ENCODE data around the gene SNX3. TPM values are rescaled to one million over a fixed set of nuclear protein-coding genes. Genes with fewer than 3 reads are reported as not detected.

SNX3 gene
- total RNA-seq, 4 donors from 2014 or later = 80.9 to 97.4 (median 96.6) TPM

- H3K27me3 ChIP-seq = no peaks in the 10 kb centered on the region
- no peaks in the 10 kb centered on the region for H3K4me1 ChIP-seq
- no peak for TF ChIP-seq CTCF (IDR thresholded peaks at IDR 0.05)
- TF ChIP-seq POLR2AphosphoS5 (IDR thresholded peaks at IDR 0.05) = no peak
- TF ChIP-seq EP300 (IDR thresholded peaks at IDR 0.05) = no peak
- TF ChIP-seq POLR2A (IDR thresholded peaks at IDR 0.05) = no peak
- H3K4me3 ChIP-seq = no peak overlapping the region
- H3K36me3 ChIP-seq = peaks cover 11% of the 10 kb centered on the region
- DNase-seq (ENCODE audit: low spot score in 2 of 2) = no peak
- H3K9me3 ChIP-seq = no peaks in the 10 kb centered on the region
- WGBS = 74% methylated on average over 14 of the region's 14 CpGs
- no peak overlapping the region for H3K27ac ChIP-seq
Observed at GRCh38 chr6:108203189-108204112, 57.4 kb downstream of the SNX3 start.

- H3K4me1 ChIP-seq = no peaks in the 10 kb centered on the region
- DNase-seq (ENCODE audit: low spot score in 2 of 2) = no peak
- H3K9me3 ChIP-seq = no peaks in the 10 kb centered on the region
- no peaks in the 10 kb centered on the region for H3K27me3 ChIP-seq
- peaks cover 8% of the 10 kb centered on the region for H3K36me3 ChIP-seq
- 52% methylated on average over 7 of the region's 7 CpGs for WGBS
- no peak overlapping the region for H3K27ac ChIP-seq
- TF ChIP-seq EP300 (IDR thresholded peaks at IDR 0.05) (no peak), CTCF (IDR thresholded peaks at IDR 0.05) (no peak), POLR2AphosphoS5 (IDR thresholded peaks at IDR 0.05) (no peak), POLR2A (IDR thresholded peaks at IDR 0.05) (no peak)
- no peak overlapping the region for H3K4me3 ChIP-seq
Observed at GRCh38 chr6:108200631-108201030, 60.2 kb downstream of the SNX3 start.

GRCh38 chr6:108200186-108200585 lies 60.7 kb downstream of the SNX3 start:
- no peaks in the 10 kb centered on the region for H3K9me3 ChIP-seq
- H3K4me3 ChIP-seq = no peak overlapping the region
- DNase-seq (ENCODE audit: low spot score in 2 of 2) = no peak
- H3K27ac ChIP-seq = no peak overlapping the region
- TF ChIP-seq POLR2AphosphoS5 (IDR thresholded peaks at IDR 0.05) (no peak), POLR2A (IDR thresholded peaks at IDR 0.05) (no peak), CTCF (IDR thresholded peaks at IDR 0.05) (no peak), EP300 (IDR thresholded peaks at IDR 0.05) (no peak)
- H3K36me3 ChIP-seq = peaks cover 8% of the 10 kb centered on the region
- 94% methylated on average over 8 of the region's 8 CpGs for WGBS
- H3K4me1 ChIP-seq = no peaks in the 10 kb centered on the region
- no peaks in the 10 kb centered on the region for H3K27me3 ChIP-seq

GRCh38 chr6:108198761-108199498 lies 61.9 kb downstream of the SNX3 start:
- Histone ChIP-seq H3K9me3 (no peaks in the 10 kb centered on the region), H3K4me3 (no peak overlapping the region), H3K4me1 (no peaks in the 10 kb centered on the region), H3K27ac (no peak overlapping the region), H3K27me3 (peaks cover 2% of the 10 kb centered on the region), H3K36me3 (peaks cover 5% of the 10 kb centered on the region)
- 87% methylated on average over 15 of the region's 19 CpGs for WGBS
- no peak for DNase-seq (ENCODE audit: low spot score in 2 of 2)
- TF ChIP-seq EP300 (IDR thresholded peaks at IDR 0.05) (no peak), POLR2A (IDR thresholded peaks at IDR 0.05) (no peak), POLR2AphosphoS5 (IDR thresholded peaks at IDR 0.05) (no peak), CTCF (IDR thresholded peaks at IDR 0.05) (no peak)

- 78% methylated on average over 3 of the region's 3 CpGs for WGBS
- peaks cover 8% of the 10 kb centered on the region for H3K27me3 ChIP-seq
- DNase-seq (ENCODE audit: low spot score in 2 of 2) = no peak
Observed at GRCh38 chr6:108195209-108195608, 65.6 kb downstream of the SNX3 start.

More at GRCh38 chr6:108195209-108195608, 65.6 kb downstream of the SNX3 start:
- Histone ChIP-seq H3K4me1 (no peaks in the 10 kb centered on the region), H3K27ac (no peak overlapping the region), H3K4me3 (no peak overlapping the region), H3K36me3 (no peaks in the 10 kb centered on the region), H3K9me3 (no peaks in the 10 kb centered on the region)
- no peak for TF ChIP-seq POLR2A (IDR thresholded peaks at IDR 0.05)
- no peak for TF ChIP-seq CTCF (IDR thresholded peaks at IDR 0.05)
- TF ChIP-seq POLR2AphosphoS5 (IDR thresholded peaks at IDR 0.05) = no peak
- no peak for TF ChIP-seq EP300 (IDR thresholded peaks at IDR 0.05)

All from suprapubic skin (tissue), 4 donors.